HG03558 (cell line): ENCODE results near the gene SPOCK2.

Experiments used
- ATAC-seq: cut with Tn5 transposase; IDR thresholded peaks from one replicate; pipeline ENCODE4 v1.9.1; 2021; ENCODE audit warnings: moderate number of reproducible peaks; ENCODE audit not compliant: unreplicated experiment; ENCODE audit errors: extremely low read depth

SPOCK2 gene

DNA sequence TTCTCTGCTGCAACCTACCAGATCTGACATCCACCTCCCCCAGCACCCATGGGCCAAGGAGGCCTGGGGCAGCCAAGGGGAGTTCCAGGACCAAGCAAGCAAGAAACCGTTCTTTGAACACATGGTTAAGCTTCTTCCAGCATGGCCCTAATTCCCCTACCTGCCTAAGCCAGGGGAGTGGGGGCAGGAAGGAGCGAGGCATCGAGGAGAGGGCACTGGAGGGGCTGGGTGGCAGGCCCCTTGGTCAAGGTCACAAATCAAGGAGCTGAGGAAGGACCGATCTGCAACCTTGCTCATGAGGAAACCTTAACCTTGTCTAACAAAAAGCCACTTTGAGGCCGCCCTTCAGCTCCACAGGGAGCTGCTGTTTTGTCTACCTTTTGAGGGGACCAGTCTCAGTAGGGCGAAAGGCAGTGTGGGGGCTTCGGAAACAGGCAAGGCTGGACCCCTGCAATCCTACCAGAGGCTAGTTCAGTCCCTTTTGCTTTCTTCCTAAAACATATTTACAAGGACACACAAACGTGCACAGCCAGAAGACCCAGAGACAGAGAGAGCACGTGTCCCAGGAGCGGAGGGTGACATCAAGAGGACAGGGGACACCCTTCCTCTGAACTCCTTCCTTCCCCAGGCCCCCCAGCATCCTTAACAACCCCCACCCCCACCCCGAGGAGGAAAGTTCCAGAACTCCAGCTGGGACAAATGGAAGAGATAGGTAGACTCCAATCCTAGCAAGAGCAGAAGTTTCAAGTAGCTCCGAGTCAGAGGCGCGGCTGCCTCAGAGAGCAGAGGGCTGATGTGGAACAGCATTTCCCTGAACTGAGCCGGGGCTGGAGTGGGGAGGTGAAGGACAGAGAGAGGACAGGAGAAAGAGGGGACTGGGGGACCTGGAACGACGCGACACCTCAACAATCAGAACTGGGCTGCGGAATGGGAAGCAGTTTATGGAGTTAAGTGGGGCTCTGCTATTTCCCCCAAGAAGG, 28.2 kb downstream of the SPOCK2 start:
- no peak for ATAC-seq

- ATAC-seq, result no peak
Measured at GRCh38 chr10:72058989-72059842, 29.1 kb downstream of the SPOCK2 start.

- ATAC-seq, result no peak
Measured at GRCh38 chr10:72058347-72058898, 29.9 kb downstream of the SPOCK2 start.

- ATAC-seq, result no peak
Measured at GRCh38 chr10:72056932-72057751, 31.2 kb downstream of the SPOCK2 start.

GRCh38 chr10:72056113-72056512, 32.2 kb downstream of the SPOCK2 start:
- ATAC-seq, result no peak

- ATAC-seq, result no peak
Measured at GRCh38 chr10:72053690-72054089, 34.7 kb downstream of the SPOCK2 start.

GRCh38 chr10:72050873-72051272, 37.5 kb downstream of the SPOCK2 start:
- no peak for ATAC-seq

GRCh38 chr10:72049969-72050781, 38.2 kb downstream of the SPOCK2 start:
- no peak for ATAC-seq

- ATAC-seq, result no peak
Measured at GRCh38 chr10:72049472-72049871, 38.9 kb downstream of the SPOCK2 start.

DNA sequence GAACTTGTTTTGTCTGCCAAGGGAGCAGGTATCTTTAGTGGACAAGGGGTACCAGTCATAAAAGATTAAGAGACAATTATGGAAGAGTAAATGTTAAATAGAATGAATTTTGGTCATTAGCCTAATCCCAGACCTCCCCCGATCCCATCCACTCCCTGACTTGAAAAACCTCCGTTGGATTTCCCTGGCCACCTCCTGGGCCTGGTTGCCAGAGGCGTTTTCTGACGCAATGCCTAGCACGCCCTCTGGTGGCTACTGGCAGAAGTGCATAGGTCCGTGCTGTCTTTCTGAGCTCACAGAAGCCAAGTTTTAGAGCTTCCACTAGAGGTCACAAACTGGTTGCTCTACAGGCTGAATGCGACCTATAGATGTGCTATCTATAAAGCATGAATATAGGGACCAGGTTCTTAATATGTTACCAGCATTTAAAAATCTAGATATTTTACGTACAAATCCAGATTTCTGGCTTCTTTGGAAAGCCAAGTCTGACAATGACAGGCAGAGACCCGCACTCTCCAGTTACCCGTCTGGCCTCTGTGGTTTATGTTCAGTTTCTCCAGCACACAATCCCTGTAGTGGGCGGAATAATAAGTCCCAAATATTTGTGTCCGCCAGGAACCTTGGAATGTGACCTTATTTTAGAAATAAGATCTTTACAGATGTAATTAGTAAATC, 39.8 kb downstream of the SPOCK2 start:
- ATAC-seq, result no peak

GRCh38 chr10:72045586-72045985, 42.8 kb downstream of the SPOCK2 start:
- no peak for ATAC-seq

DNA sequence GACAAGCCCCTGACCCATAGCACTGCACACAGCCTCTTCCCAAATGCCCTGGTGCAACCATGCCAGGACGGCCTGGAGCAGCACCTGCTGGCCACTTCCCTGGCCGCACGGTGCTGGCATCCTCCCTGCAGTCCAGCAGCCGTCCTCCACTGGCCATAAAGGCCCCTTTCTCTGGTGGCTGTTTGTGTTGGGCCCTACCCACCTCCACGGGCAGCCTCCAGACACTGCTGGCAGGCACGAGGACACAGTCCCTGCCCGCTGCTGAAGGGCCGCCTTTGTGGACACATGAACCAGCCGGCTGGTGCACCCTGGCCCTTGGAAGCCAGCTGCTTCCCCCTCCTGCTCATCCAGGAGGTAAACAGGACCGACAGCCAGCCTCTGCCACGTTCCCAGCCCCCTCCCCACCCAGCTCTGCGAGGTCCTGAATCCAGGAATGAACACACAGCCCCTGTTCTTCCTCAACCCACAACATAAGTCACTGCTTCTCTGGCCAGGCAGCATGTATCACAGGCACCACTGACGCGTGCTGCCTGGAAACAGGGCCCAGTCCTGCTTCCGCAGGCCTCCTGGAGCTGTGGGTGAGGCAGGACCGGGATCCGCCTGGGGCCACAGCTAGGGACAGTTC, 43.8 kb downstream of the SPOCK2 start:
- no peak for ATAC-seq

- no peak for ATAC-seq
Measured at GRCh38 chr10:72043016-72043834, 45.1 kb downstream of the SPOCK2 start.

- no peak for ATAC-seq
Measured at GRCh38 chr10:72041491-72041890, 46.9 kb downstream of the SPOCK2 start.

GRCh38 chr10:72039377-72039776, 49.0 kb downstream of the SPOCK2 start:
- ATAC-seq, result no peak

DNA sequence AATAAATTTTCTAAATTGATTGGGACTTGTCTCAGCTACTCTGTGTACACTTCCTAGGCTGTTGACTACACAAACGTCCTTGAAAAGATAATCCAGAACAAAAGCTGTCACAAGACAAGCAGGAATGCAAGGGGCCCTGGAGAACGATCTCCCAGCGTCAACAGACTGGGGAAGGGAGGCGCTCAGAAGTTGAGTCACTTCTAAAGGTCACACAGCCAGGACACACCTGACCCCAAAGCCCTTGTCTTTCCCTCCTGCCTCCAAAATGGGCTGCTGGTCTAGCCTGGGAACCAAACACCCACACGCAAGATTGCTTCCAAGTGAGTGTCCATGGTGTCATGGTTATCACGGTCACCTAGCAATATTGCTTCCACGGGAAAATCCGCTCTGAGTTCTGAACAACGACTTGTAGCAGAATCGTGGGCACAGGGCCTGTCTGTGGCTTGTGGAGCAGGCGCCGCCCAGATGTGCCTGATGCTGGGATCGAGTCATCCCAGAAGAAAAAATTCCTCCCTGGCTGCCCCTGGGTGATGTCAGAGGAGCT, 49.8 kb downstream of the SPOCK2 start:
- no peak for ATAC-seq

DNA sequence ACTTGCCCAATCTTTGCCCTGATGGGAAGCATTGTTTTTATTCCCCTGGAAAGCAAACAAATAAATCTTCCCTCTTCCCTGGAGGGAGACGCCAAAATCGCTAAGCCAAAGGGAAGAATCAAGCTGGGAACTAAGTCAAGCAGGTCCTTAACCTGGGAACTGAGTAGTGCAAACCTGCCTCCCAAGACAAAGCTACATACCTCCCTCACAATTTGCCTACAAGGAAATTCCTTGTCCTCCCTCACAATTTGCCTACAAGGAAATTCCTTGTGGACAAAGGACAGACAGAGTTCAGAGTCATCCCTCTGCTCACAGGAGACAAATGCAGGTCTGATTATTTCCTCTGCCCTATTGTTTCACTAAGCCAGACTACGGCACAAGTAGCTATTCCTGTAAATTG, 50.5 kb downstream of the SPOCK2 start:
- no peak for ATAC-seq
